ENCODE data around the gene SPATA16. TPM values are rescaled to one million over a fixed set of nuclear protein-coding genes. Genes with fewer than 3 reads are reported as not detected.

Gene SPATA16
- total RNA-seq, 4 donors from 2014 or later = not detected

DNA sequence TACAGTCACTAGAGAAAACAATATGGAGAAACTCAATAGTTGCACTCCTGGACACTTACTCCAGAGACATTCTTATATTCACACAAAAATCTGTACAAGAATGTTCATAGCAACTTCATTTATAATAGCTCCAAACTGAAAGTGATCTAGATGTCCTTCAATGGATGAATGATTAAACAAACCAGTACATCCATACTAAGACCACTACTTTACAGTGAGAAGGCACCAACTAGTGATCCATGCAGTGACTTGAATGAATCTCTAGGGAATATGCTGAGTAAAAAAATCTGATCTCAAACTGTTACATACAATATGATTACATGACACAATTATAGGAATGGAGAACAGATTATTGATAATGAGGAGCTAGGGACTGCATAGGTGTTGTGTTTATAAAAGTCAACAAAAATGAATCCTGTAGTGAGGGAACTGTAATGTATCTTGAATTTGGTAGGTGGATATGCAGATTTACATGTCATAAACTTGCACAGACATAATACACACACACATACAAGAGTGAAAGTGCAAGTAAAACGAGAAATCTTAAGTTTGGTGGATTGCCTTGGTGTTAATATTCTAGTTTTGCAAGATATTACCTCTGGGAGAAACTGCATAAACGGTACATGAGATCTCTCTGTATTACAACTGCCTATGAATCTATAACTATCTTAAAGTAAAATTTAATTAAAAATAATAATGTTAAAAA lies 85.7 kb downstream of the SPATA16 start:
- no peak for TF ChIP-seq POLR2A (IDR thresholded peaks at IDR 0.05)
- TF ChIP-seq, protein P1, sequence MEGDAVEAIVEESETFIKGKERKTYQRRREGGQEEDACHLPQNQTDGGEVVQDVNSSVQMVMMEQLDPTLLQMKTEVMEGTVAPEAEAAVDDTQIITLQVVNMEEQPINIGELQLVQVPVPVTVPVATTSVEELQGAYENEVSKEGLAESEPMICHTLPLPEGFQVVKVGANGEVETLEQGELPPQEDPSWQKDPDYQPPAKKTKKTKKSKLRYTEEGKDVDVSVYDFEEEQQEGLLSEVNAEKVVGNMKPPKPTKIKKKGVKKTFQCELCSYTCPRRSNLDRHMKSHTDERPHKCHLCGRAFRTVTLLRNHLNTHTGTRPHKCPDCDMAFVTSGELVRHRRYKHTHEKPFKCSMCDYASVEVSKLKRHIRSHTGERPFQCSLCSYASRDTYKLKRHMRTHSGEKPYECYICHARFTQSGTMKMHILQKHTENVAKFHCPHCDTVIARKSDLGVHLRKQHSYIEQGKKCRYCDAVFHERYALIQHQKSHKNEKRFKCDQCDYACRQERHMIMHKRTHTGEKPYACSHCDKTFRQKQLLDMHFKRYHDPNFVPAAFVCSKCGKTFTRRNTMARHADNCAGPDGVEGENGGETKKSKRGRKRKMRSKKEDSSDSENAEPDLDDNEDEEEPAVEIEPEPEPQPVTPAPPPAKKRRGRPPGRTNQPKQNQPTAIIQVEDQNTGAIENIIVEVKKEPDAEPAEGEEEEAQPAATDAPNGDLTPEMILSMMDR (IDR thresholded peaks at IDR 0.05) = no peak
- intact Hi-C loops (cut with DNase I; ENCODE audit: low total_unique reads) = no loop called here
- H3K4me3 ChIP-seq (ENCODE audit: low read depth, poor library complexity, severe bottlenecking) = no peak overlapping the region
- 59 to 62% methylated on average over 2 of the region's 2 CpGs for WGBS, 2 donors
- DNase-seq (ENCODE audit: low spot score in 2 of 2) = no peak

DNA sequence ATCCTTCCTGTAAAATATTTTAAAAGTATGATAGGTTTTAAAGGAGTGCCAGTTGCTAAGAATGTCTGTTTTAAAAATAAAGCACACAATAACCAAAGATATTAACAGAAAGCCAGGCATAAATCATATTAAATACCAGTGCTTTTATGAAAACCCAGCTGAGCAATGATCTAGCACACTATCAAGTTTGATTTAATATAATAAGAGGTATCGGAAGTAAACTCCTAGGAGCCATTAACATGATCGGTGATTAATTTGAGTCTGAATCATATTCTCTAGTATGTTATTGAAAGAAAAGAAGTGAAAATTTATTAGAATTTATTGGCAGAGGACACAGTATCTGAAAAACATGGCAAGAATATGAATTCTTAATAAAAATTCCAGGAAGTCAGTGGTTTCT lies 91.7 kb downstream of the SPATA16 start:
- WGBS, 2 donors = 69 to 80% methylated on average over 2 of the region's 2 CpGs
- intact Hi-C loops (cut with DNase I; ENCODE audit: low total_unique reads) = no loop called here
- H3K4me3 ChIP-seq (ENCODE audit: low read depth, poor library complexity, severe bottlenecking) = no peak overlapping the region
- DNase-seq (ENCODE audit: low spot score in 2 of 2) = no peak
- TF ChIP-seq POLR2A (IDR thresholded peaks at IDR 0.05) = no peak

DNA sequence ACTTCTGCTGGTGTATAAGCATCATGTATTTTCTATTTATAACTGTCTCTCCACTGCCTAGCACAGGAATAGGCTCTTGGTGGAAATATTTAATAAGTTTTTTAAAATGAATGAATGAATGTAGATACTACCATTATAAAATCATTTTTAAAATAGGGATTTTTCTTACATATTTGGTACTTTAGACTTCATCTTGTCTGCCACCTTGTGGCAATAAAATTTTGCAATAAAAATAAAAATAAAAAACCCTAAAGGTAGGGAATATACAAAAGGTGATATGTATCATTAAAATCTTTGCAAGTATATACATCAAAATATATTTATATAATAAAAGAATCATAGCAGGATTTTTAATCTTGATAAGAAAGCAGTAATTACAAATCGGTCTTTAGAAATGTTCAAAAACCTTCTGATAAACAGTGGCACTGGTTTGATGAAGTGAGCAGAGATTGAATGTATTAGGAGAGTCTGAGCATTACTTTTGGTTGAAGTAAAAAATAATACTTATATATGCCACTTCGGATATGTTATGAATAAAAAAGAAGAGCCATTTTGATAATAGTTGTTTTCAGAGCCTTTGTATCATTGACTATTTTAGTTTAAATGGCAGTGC lies 95.2 kb downstream of the SPATA16 start:
- no peak for TF ChIP-seq POLR2A (IDR thresholded peaks at IDR 0.05)
- TF ChIP-seq, protein P1 (IDR thresholded peaks at IDR 0.05) = no peak
- no peak for DNase-seq (ENCODE audit: low spot score in 2 of 2)
- no peak overlapping the region for H3K4me3 ChIP-seq (ENCODE audit: low read depth, poor library complexity, severe bottlenecking)
- 70 to 74% methylated on average over 2 of the region's 2 CpGs for WGBS, 2 donors
- intact Hi-C loops (cut with DNase I; ENCODE audit: low total_unique reads) = no loop called here

DNA sequence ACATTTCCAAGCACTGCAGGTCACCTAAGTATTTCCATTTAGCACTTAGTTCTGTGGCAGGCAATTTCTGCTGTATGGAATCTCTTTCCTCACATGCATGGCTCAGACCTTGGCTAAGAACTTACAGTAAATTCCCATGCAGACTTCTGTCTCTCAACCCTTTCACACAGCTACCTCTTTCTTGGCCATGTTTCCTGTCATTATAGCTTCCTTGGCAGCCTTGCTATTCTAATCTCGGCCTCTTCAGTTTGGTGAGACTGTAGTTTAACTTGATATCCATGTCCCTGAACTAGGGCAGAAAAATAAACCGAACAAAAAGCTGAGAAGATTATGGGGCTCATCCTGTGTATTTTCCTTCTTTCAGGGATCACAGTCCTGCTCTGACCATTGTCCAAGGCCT lies 96.0 kb downstream of the SPATA16 start:
- TF ChIP-seq POLR2A (IDR thresholded peaks at IDR 0.05) = no peak
- TF ChIP-seq, protein P1 (IDR thresholded peaks at IDR 0.05) = no peak
- no peak overlapping the region for H3K4me3 ChIP-seq (ENCODE audit: low read depth, poor library complexity, severe bottlenecking)
- intact Hi-C loops (cut with DNase I; ENCODE audit: low total_unique reads) = no loop called here
- WGBS, 2 donors = 76 to 86% methylated on average over 2 of the region's 2 CpGs
- DNase-seq (ENCODE audit: low spot score in 2 of 2) = no peak

DNA sequence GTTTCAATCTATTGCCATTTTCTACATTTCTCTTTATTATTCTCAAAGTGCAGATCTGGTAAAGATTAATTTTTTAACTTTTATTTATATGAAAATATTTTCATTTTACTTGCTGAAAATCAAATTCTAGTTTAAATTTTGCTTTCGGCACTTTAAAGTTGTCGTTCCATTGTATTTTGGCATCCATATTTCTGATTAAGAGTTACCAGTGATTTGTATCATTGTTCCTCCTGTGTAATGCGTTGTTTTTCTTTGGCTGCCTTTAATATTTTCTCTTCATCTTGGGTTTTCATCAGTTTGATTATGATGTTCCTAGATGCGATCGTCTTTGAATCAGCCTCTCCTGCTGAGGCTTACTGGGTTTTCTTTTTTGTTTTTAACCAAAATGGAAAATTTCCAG lies 97.3 kb downstream of the SPATA16 start:
- TF ChIP-seq, protein P1 (IDR thresholded peaks at IDR 0.05) = no peak
- no peak for TF ChIP-seq POLR2A (IDR thresholded peaks at IDR 0.05)
- intact Hi-C loops (cut with DNase I; ENCODE audit: low total_unique reads) = no loop called here
- H3K4me3 ChIP-seq (ENCODE audit: low read depth, poor library complexity, severe bottlenecking) = no peak overlapping the region
- no peak for DNase-seq (ENCODE audit: low spot score in 2 of 2)
- WGBS, 2 donors = 94 to 96% methylated on average over 5 of the region's 5 CpGs

DNA sequence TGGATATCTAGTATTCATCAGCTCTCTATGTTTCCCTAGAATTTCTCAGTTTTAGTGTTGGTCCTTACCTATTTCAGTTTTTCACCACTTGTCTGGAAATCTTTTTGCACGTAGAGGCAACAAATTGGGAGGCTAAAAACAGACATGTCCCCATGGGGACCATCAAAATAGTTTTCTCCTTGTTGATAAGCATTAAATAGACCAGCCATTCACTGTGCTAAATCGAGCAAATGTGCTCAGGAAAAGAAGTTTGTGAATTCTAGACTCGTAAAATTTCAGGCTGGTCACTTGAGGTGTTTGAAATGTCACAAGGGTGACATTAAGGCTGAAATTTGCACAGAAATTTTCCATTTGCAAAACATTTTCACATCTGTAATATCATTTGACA lies 102.6 kb downstream of the SPATA16 start:
- DNase-seq (ENCODE audit: low spot score in 2 of 2) = no peak
- intact Hi-C loops (cut with DNase I; ENCODE audit: low total_unique reads) = no loop called here
- H3K4me3 ChIP-seq (ENCODE audit: low read depth, poor library complexity, severe bottlenecking) = no peak overlapping the region
- TF ChIP-seq POLR2A (IDR thresholded peaks at IDR 0.05) = no peak
- TF ChIP-seq, protein P1 (IDR thresholded peaks at IDR 0.05) = no peak
- WGBS, 2 donors = 85 to 86% methylated on average over 3 of the region's 3 CpGs

Data from lower leg skin (tissue), 4 donors.